HFF-Myc (cell line): ENCODE results near the gene ENPP4.
"Not testable (repeated sequence)": the region's sequence is repeated elsewhere in the genome, so short reads cannot be mapped to it uniquely, and the experiment has no call there.

Experiments
- DNase-seq: peaks from one replicate; pipeline ENCODE4 v3.0.0-alpha.2; 2011; ENCODE audit warnings: low read depth; ENCODE audit errors: extremely low read depth
- H3K4me3 ChIP-seq: replicated peaks from 2 replicates; pipeline ENCODE4 v1.5.1; 2011; ENCODE audit warnings: low read depth, mild to moderate bottlenecking, control low read depth, low read length
- CTCF ChIP-seq: IDR thresholded peaks from 2 replicates; pipeline ENCODE4 v1.5.1; 2012; ENCODE audit warnings: mild to moderate bottlenecking, low read depth, low read length, control low read depth; ENCODE audit errors: missing control alignments

ENPP4 gene

GRCh38 chr6:46113370-46113769 lies 16.4 kb upstream of the ENPP4 start:
- no peak for TF ChIP-seq CTCF
- DNase-seq: no peak

GRCh38 chr6:46115634-46116033 lies 14.2 kb upstream of the ENPP4 start:
- DNase-seq: no peak
- TF ChIP-seq CTCF: no peak
- no peak overlapping the region for H3K4me3 ChIP-seq

More at GRCh38 chr6:46113370-46113769, 16.4 kb upstream of the ENPP4 start:
- no peak overlapping the region for H3K4me3 ChIP-seq

GRCh38 chr6:46116289-46116688 lies 13.5 kb upstream of the ENPP4 start:
- no peak for DNase-seq
- TF ChIP-seq CTCF: no peak

GRCh38 chr6:46118157-46118556 lies 11.6 kb upstream of the ENPP4 start:
- no peak for TF ChIP-seq CTCF

More at GRCh38 chr6:46116289-46116688, 13.5 kb upstream of the ENPP4 start:
- H3K4me3 ChIP-seq: no peak overlapping the region

GRCh38 chr6:46118836-46119235 lies 11.0 kb upstream of the ENPP4 start:
- no peak for TF ChIP-seq CTCF
- no peak for DNase-seq
- no peak overlapping the region for H3K4me3 ChIP-seq

More at GRCh38 chr6:46118157-46118556, 11.6 kb upstream of the ENPP4 start:
- no peak for DNase-seq
- H3K4me3 ChIP-seq: no peak overlapping the region

GRCh38 chr6:46119679-46120078 lies 10.1 kb upstream of the ENPP4 start:
- DNase-seq, H3K4me3 ChIP-seq: not testable (repeated sequence)

- DNase-seq: no peak
- no peak overlapping the region for H3K4me3 ChIP-seq
- no peak for TF ChIP-seq CTCF
Measured at GRCh38 chr6:46128476-46128875, 1.3 kb upstream of the ENPP4 start.

- no peak for DNase-seq
- H3K4me3 ChIP-seq: no peak overlapping the region
- TF ChIP-seq CTCF: no peak
Measured at GRCh38 chr6:46129291-46129628, 529 bp upstream of the ENPP4 start.
